ENCODE data around the gene MBNL2.

DNA sequence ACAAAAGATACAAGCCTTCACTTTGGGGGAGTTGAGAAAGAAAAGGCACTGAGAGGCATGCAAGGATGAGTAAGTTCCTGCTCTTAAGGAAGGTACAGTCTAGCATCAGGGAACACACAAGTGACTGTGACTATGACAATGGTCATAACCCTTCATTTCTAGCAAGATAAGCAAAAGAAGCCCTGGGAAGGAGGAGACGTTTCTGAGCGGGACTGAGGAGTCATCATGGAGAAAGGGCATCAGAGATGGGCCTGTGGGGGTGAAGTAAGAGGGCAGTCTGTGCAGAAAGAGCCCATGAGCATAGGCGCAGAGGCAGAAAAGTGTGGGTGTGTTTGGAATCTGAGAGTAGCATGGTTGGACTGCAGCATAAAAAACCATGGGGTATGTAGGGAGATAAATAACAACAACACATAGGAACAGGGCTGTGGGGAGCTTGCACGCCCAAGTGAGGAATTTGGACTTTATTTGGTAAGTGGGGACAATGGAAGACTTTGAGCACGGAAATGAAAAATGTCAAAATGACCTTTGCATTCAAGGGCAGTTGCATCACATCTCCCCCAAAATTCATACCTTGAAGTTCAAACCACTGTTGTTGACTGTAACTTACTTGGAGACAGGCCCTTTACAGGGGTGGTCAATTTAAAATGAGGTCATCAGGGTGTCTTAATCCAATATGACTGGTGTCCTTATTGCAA, 86.7 kb downstream of the MBNL2 start:
- TF ChIP-seq, protein P1, sequence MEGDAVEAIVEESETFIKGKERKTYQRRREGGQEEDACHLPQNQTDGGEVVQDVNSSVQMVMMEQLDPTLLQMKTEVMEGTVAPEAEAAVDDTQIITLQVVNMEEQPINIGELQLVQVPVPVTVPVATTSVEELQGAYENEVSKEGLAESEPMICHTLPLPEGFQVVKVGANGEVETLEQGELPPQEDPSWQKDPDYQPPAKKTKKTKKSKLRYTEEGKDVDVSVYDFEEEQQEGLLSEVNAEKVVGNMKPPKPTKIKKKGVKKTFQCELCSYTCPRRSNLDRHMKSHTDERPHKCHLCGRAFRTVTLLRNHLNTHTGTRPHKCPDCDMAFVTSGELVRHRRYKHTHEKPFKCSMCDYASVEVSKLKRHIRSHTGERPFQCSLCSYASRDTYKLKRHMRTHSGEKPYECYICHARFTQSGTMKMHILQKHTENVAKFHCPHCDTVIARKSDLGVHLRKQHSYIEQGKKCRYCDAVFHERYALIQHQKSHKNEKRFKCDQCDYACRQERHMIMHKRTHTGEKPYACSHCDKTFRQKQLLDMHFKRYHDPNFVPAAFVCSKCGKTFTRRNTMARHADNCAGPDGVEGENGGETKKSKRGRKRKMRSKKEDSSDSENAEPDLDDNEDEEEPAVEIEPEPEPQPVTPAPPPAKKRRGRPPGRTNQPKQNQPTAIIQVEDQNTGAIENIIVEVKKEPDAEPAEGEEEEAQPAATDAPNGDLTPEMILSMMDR (IDR thresholded peaks at IDR 0.05; ENCODE audit: low read depth, low read length) = no peak
- TF ChIP-seq EZH2phosphoT487 (IDR thresholded peaks at IDR 0.05; ENCODE audit: low read depth) = no peak
